A549 (cell line): ENCODE results near the gene TXNL4A.

Experiments used
- CBX8 ChIP-seq: fragments of 200-600 bp; sonication (generic); IDR thresholded peaks from 2 replicates; pipeline ENCODE4 v1.6.1; 2016
- HOXA7 ChIP-seq: fragments of 250-450 bp; sonication (Bioruptor Pico); IDR thresholded peaks from 2 replicates; pipeline ENCODE4 v1.5.0; 2020; ENCODE audit warnings: mild to moderate bottlenecking, moderate library complexity
- HOXB13 ChIP-seq: fragments of 250-450 bp; sonication (Bioruptor Pico); IDR thresholded peaks from 2 replicates; pipeline ENCODE4 v1.5.0; 2020; ENCODE audit warnings: low read depth, mild to moderate bottlenecking, moderate library complexity
- KDM5A ChIP-seq: fragments of 200-600 bp; sonication (generic); IDR thresholded peaks from 2 replicates; pipeline ENCODE4 v1.6.1; 2016; ENCODE audit warnings: antibody characterized with exemption, mild to moderate bottlenecking
- POLR2A ChIP-seq: IDR thresholded peaks from 2 replicates; pipeline ENCODE4 v1.6.1; 2012; ENCODE audit warnings: mild to moderate bottlenecking, low read length
- TF ChIP-seq, protein P1 (sequence below): fragments of 200-600 bp; sonication (generic); IDR thresholded peaks from 2 replicates; pipeline ENCODE4 v1.6.1; 2016; ENCODE audit warnings: antibody characterized with exemption, mild to moderate bottlenecking, moderate library complexity
- TF ChIP-seq, protein P2 (sequence below): fragments of >200 bp; sonication (Bioruptor Twin); formaldehyde crosslinking; IDR thresholded peaks from 3 replicates; pipeline ENCODE4 v1.5.1; 2016
- TF ChIP-seq, protein P3 (sequence below): IDR thresholded peaks from 2 replicates; pipeline ENCODE4 v1.6.1; 2012

DNA sequence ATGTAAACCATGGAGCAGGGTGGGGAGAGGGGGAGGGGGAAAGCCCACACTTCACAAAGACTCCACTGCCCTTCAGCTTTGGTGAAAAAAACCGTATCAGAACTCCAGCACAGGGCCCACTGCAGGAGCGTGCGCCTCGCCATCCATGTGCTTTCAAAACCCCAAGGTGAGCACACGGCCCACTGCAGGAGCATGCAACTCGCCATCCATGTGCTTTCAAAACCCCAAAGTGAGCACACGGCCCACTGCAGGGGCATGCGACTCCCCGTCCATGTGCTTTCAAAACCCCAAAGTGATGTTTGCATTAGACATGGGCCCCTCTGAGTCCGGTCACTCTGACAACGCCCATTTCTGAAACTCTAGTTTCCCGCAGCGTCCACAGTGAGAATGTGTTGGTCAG lies 7.8 kb downstream of the TXNL4A start:
- TF ChIP-seq, protein P1, sequence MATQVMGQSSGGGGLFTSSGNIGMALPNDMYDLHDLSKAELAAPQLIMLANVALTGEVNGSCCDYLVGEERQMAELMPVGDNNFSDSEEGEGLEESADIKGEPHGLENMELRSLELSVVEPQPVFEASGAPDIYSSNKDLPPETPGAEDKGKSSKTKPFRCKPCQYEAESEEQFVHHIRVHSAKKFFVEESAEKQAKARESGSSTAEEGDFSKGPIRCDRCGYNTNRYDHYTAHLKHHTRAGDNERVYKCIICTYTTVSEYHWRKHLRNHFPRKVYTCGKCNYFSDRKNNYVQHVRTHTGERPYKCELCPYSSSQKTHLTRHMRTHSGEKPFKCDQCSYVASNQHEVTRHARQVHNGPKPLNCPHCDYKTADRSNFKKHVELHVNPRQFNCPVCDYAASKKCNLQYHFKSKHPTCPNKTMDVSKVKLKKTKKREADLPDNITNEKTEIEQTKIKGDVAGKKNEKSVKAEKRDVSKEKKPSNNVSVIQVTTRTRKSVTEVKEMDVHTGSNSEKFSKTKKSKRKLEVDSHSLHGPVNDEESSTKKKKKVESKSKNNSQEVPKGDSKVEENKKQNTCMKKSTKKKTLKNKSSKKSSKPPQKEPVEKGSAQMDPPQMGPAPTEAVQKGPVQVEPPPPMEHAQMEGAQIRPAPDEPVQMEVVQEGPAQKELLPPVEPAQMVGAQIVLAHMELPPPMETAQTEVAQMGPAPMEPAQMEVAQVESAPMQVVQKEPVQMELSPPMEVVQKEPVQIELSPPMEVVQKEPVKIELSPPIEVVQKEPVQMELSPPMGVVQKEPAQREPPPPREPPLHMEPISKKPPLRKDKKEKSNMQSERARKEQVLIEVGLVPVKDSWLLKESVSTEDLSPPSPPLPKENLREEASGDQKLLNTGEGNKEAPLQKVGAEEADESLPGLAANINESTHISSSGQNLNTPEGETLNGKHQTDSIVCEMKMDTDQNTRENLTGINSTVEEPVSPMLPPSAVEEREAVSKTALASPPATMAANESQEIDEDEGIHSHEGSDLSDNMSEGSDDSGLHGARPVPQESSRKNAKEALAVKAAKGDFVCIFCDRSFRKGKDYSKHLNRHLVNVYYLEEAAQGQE = no peak
- TF ChIP-seq, protein P2, sequence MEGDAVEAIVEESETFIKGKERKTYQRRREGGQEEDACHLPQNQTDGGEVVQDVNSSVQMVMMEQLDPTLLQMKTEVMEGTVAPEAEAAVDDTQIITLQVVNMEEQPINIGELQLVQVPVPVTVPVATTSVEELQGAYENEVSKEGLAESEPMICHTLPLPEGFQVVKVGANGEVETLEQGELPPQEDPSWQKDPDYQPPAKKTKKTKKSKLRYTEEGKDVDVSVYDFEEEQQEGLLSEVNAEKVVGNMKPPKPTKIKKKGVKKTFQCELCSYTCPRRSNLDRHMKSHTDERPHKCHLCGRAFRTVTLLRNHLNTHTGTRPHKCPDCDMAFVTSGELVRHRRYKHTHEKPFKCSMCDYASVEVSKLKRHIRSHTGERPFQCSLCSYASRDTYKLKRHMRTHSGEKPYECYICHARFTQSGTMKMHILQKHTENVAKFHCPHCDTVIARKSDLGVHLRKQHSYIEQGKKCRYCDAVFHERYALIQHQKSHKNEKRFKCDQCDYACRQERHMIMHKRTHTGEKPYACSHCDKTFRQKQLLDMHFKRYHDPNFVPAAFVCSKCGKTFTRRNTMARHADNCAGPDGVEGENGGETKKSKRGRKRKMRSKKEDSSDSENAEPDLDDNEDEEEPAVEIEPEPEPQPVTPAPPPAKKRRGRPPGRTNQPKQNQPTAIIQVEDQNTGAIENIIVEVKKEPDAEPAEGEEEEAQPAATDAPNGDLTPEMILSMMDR = no peak
- TF ChIP-seq KDM5A = no peak
- TF ChIP-seq, protein P3, sequence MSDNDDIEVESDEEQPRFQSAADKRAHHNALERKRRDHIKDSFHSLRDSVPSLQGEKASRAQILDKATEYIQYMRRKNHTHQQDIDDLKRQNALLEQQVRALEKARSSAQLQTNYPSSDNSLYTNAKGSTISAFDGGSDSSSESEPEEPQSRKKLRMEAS = no peak
- TF ChIP-seq CBX8 = no peak
- no peak for TF ChIP-seq HOXA7 (CRISPR knock-in tag)
- no peak for TF ChIP-seq POLR2A
- TF ChIP-seq HOXB13 (CRISPR knock-in tag) = no peak
